OCI-LY1 (cell line): ENCODE measurements around the gene SPECC1L.
"Not testable (repeated sequence)": the region's sequence is repeated elsewhere in the genome, so short reads cannot be mapped to it uniquely, and the experiment has no call there.

ENCODE experiments used
- H2AFZ ChIP-seq: fragments of 200-600 bp; sonication (generic), shearing (Covaris generic); 2 replicates; pipeline ENCODE4 v1.6.0; 2014; ENCODE audit warnings: antibody characterized with exemption, mild to moderate bottlenecking, low read length
- H3F3A ChIP-seq: fragments of 200-600 bp; sonication (generic), shearing (Covaris generic); 2 replicates; pipeline ENCODE4 v1.6.0; 2014; ENCODE audit warnings: mild to moderate bottlenecking, antibody characterized with exemption, low read length, moderate library complexity; ENCODE audit not compliant: insufficient read depth
- H3K27ac ChIP-seq: fragments of 200-600 bp; sonication (generic); 2 replicates; pipeline ENCODE4 v1.5.1; 2014; ENCODE audit warnings: low read length, mixed run types, mild to moderate bottlenecking, low read depth; ENCODE audit not compliant: poor library complexity, severe bottlenecking
- H3K27me3 ChIP-seq: fragments of 200-600 bp; sonication (generic); 2 replicates; pipeline ENCODE4 v1.6.0; 2014; ENCODE audit warnings: antibody characterized with exemption, mild to moderate bottlenecking, low read length, moderate library complexity; ENCODE audit not compliant: insufficient read depth
- H3K36me3 ChIP-seq: fragments of 200-600 bp; sonication (generic); 2 replicates; pipeline ENCODE4 v1.6.1; 2014; ENCODE audit warnings: mild to moderate bottlenecking, antibody characterized with exemption, low read length, moderate library complexity, mixed read lengths; ENCODE audit not compliant: insufficient read depth
- H3K4me1 ChIP-seq: fragments of 200-600 bp; sonication (generic); 2 replicates; pipeline ENCODE4 v1.5.1; 2014; ENCODE audit warnings: mild to moderate bottlenecking, low read length, moderate library complexity; ENCODE audit not compliant: insufficient read depth, severe bottlenecking
- H3K4me2 ChIP-seq: fragments of 200-600 bp; sonication (generic), shearing (Covaris generic); 2 replicates; pipeline ENCODE4 v1.6.1; 2014; ENCODE audit warnings: low read length
- H3K4me3 ChIP-seq: fragments of 200-600 bp; sonication (generic); 2 replicates; pipeline ENCODE4 v1.5.1; 2014; ENCODE audit warnings: low read length, low read depth, mild to moderate bottlenecking, mixed read lengths; ENCODE audit not compliant: poor library complexity, severe bottlenecking
- H3K79me2 ChIP-seq: fragments of 200-600 bp; shearing (Covaris generic); 2 replicates; pipeline ENCODE4 v1.6.1; 2016; ENCODE audit warnings: mixed run types, low read length, mixed read lengths; ENCODE audit not compliant: insufficient read depth
- H3K9ac ChIP-seq: fragments of 200-600 bp; sonication (generic), shearing (Covaris generic); 2 replicates; pipeline ENCODE4 v1.6.1; 2014; ENCODE audit warnings: mild to moderate bottlenecking, low read length, mixed read lengths
- H3K9me2 ChIP-seq: fragments of 200-600 bp; sonication (generic), shearing (Covaris generic); 2 replicates; pipeline ENCODE4 v1.6.1; 2014; ENCODE audit warnings: low read depth, mild to moderate bottlenecking, low read length, mixed read lengths
- H3K9me3 ChIP-seq: fragments of 200-600 bp; shearing (Covaris generic); 2 replicates; pipeline ENCODE4 v1.6.1; 2014; ENCODE audit warnings: low read length, mixed read lengths
- H4K20me1 ChIP-seq: fragments of 200-600 bp; sonication (generic), shearing (Covaris generic); 2 replicates; pipeline ENCODE4 v1.6.0; 2016; ENCODE audit warnings: mild to moderate bottlenecking, low read length; ENCODE audit not compliant: insufficient read depth
- CTCF ChIP-seq: fragments of 200-600 bp; sonication (generic), shearing (Covaris generic); IDR thresholded peaks from 2 replicates; pipeline ENCODE4 v1.5.1; 2017; ENCODE audit warnings: mild to moderate bottlenecking, antibody characterized with exemption, low read length, moderate library complexity, mixed read lengths
- EZH2 ChIP-seq: fragments of 200-600 bp; sonication (generic), shearing (Covaris generic); IDR thresholded peaks from 2 replicates; pipeline ENCODE4 v1.8.0; 2017; ENCODE audit warnings: borderline replicate concordance, mixed run types, mild to moderate bottlenecking, antibody characterized with exemption, low read length, moderate library complexity, mixed read lengths

The SPECC1L gene

DNA sequence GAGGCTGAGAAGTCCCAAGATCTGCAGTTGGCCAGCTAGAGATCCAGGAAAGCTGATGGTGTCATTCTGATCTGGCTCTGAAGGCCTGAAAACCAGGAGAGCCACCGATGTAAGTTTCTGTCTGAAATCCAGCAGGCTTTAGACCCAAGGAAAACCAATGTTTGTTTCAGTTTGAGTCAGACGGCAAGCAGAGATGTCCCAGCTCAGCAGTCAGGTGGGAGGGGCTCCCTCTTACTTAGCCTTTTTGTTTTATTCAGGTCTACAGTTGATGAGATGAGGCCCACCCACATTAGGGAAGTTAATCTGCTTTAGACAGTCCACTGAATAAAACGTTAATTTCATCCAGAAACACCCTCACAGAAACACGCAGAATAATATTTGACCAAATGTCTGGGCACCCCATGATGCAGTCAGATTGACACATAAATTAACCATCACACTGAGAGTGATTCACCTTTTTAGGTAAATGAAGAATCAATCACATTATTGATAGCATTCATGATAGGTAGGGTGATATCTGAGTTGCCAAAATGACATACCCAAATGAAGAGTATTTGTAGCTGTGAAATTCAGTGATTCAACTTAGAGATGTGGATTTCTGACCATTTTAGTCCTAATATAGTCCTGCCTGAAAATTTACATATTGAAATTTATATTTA is 28.0 kb downstream of the SPECC1L start:
- not testable (repeated sequence) for H3K27ac ChIP-seq, H3K9ac ChIP-seq, H3K9me2 ChIP-seq, H3K4me2 ChIP-seq, H4K20me1 ChIP-seq, H3K4me3 ChIP-seq, H2AFZ ChIP-seq, H3K4me1 ChIP-seq, H3K9me3 ChIP-seq, H3F3A ChIP-seq, H3K27me3 ChIP-seq
- H3K79me2 ChIP-seq, result peaks cover 12% of the 10 kb centered on the region; the same call in 1 of the 2 replicates
- H3K36me3 ChIP-seq, result peaks cover 15% of the 10 kb centered on the region; the same call in 1 of the 2 replicates

GRCh38 chr22:24300522-24300921 is 29.9 kb downstream of the SPECC1L start:
- not testable (repeated sequence) for H3K4me1 ChIP-seq, H4K20me1 ChIP-seq, H3K4me3 ChIP-seq, H3K27ac ChIP-seq, H3K9ac ChIP-seq, H3F3A ChIP-seq, H3K9me2 ChIP-seq, H2AFZ ChIP-seq, H3K4me2 ChIP-seq, H3K9me3 ChIP-seq, H3K27me3 ChIP-seq
- Histone ChIP-seq H3K36me3 (peaks cover 34% of the 10 kb centered on the region), H3K79me2 (peaks cover 12% of the 10 kb centered on the region; the same call in 1 of the 2 replicates)

DNA sequence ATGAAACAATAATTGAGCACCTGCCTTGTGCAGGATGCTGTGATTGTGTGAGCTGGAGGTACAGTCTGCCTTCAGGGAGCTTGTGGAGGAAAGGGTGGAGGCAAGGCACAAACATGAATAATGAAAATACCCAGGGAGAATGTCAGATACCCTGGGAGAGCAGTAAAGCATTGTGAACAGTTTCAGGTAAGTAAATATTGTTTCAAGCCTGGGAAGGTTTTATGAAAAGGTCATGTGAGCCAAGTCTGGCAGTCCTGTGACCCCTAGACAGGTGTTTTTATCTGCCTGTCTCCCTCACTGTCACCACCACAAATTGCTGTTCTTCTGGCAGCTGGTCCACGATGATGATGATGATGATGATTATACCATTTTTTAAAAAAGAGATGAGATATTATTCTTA is 32.0 kb downstream of the SPECC1L start:
- Histone ChIP-seq H3K4me2 (no peak overlapping the region), H4K20me1 (no peaks in the 10 kb centered on the region), H3K4me3 (no peak overlapping the region), H3K9ac (no peak overlapping the region), H2AFZ (no peak overlapping the region), H3K27me3 (no peaks in the 10 kb centered on the region), H3F3A (no peaks in the 10 kb centered on the region), H3K36me3 (peaks cover 54% of the 10 kb centered on the region), H3K27ac (no peak overlapping the region), H3K9me2 (no peaks in the 10 kb centered on the region), H3K9me3 (no peaks in the 10 kb centered on the region), H3K4me1 (peaks cover 9% of the 10 kb centered on the region), H3K79me2 (peaks cover 13% of the 10 kb centered on the region; the same call in 1 of the 2 replicates)
- TF ChIP-seq EZH2, result no peak
- no peak for TF ChIP-seq CTCF

DNA sequence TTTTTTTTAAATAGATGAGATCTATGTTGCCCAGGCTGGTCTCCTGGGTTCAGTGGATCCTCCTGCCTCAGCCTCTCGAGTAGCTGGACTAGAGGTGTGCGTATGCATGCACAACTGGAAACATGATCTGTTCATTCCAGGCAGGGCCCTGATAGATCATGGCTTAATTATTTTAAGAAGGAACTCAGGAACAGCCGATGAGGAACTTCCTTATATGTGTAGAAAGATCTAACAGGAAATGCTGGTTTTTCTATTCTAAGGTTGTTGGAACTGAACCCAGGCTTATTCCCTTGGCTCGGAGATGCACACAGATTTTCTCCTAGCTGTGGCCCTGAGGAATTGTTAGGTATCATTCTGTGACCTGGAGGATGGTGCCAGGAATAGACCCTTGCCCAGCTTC is 32.4 kb downstream of the SPECC1L start:
- H3K79me2 ChIP-seq, result peaks cover 17% of the 10 kb centered on the region; the same call in 1 of the 2 replicates
- H3F3A ChIP-seq, result no peaks in the 10 kb centered on the region

More for the DNA sequence above, 32.4 kb downstream of the SPECC1L start:
- no peaks in the 10 kb centered on the region for H3K9me2 ChIP-seq
- no peak overlapping the region for H3K4me3 ChIP-seq
- no peaks in the 10 kb centered on the region for H4K20me1 ChIP-seq
- H3K4me1 ChIP-seq, result peaks cover 9% of the 10 kb centered on the region
- no peak overlapping the region for H3K9ac ChIP-seq
- no peaks in the 10 kb centered on the region for H3K9me3 ChIP-seq
- H3K36me3 ChIP-seq, result peaks cover 58% of the 10 kb centered on the region
- no peak overlapping the region for H3K27ac ChIP-seq
- no peaks in the 10 kb centered on the region for H3K27me3 ChIP-seq
- no peak overlapping the region for H2AFZ ChIP-seq
- TF ChIP-seq CTCF (no peak), EZH2 (no peak)
- H3K4me2 ChIP-seq, result no peak overlapping the region
